ENCODE measurements around the gene CFI. TPM values are rescaled to one million over a fixed set of nuclear protein-coding genes. Genes with fewer than 3 reads are reported as not detected.

Gene CFI
- total RNA-seq (2022) (0.19 TPM in 1 of 2 replicates, not detected in the other), Bru-seq, nascent RNA (not detected), BruChase-seq, experiment 1, labeled RNA remaining after a 2-hour chase (percentile 25 among the genes with signal in this experiment), BruChase-seq, experiment 2, labeled RNA remaining after a 6-hour chase (percentile 25 among the genes with signal in this experiment)
- long read RNA-seq = 0 reads

- no peak within 1 kb of the TSS for H3K27ac Mint-ChIP-seq (ENCODE audit: unreplicated experiment)
Measured at GRCh38 chr4:109801895-109802319, at the start of gene CFI. Gene CFI, minus strand, starts transcription at chr4:109801999. Its CDS starts 28 bp downstream, at chr4:109801971.

GRCh38 chr4:109850601-109851000, 48.8 kb upstream of the CFI start:
- Mint-ChIP-seq H3K4me1 (ENCODE audit: low read depth, unreplicated experiment) (peaks cover 11% of the 10 kb centered on the region), H3K4me3 (ENCODE audit: unreplicated experiment) (no peak overlapping the region), H3K36me3 (ENCODE audit: insufficient read depth, unreplicated experiment) (no peaks in the 10 kb centered on the region), H3K27ac (ENCODE audit: unreplicated experiment) (no peak overlapping the region), H3K27me3 (ENCODE audit: insufficient read depth, unreplicated experiment) (no peaks in the 10 kb centered on the region), H3K9me3 (ENCODE audit: unreplicated experiment) (no peaks in the 10 kb centered on the region)
- no peaks in the 10 kb centered on the region for H3K27me3 ChIP-seq (replicated peaks; ENCODE audit: control insufficient read depth, insufficient read depth, low read length)
- no TSS peak for BruUV-seq (replicated peaks)
- DNase-seq = no peak
- no peaks in the 10 kb centered on the region for H3K36me3 ChIP-seq (ENCODE audit: control insufficient read depth, insufficient read depth, low read length)
- H3K9me3 ChIP-seq = no peaks in the 10 kb centered on the region
- 0 out of 2 replicates have a peak, but pooled peaks cover 7% of the 10 kb centered on the region for H3K4me1 ChIP-seq
- TF ChIP-seq, protein P1, sequence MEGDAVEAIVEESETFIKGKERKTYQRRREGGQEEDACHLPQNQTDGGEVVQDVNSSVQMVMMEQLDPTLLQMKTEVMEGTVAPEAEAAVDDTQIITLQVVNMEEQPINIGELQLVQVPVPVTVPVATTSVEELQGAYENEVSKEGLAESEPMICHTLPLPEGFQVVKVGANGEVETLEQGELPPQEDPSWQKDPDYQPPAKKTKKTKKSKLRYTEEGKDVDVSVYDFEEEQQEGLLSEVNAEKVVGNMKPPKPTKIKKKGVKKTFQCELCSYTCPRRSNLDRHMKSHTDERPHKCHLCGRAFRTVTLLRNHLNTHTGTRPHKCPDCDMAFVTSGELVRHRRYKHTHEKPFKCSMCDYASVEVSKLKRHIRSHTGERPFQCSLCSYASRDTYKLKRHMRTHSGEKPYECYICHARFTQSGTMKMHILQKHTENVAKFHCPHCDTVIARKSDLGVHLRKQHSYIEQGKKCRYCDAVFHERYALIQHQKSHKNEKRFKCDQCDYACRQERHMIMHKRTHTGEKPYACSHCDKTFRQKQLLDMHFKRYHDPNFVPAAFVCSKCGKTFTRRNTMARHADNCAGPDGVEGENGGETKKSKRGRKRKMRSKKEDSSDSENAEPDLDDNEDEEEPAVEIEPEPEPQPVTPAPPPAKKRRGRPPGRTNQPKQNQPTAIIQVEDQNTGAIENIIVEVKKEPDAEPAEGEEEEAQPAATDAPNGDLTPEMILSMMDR (IDR thresholded peaks at IDR 0.05; ENCODE audit: insufficient read depth in 1 of 2, low read depth in 1 of 2, low read length in 1 of 2, severe bottlenecking in 1 of 2, unreplicated experiment in 1 of 2) = no peak
- POLR2A ChIA-PET = no interaction called here
- H3K4me3 ChIP-seq (ENCODE audit: low read depth, low read length) = no peak overlapping the region
- CTCF ChIA-PET = no interaction called here
- intact Hi-C loops (cut with micrococcal nuclease; ENCODE audit: unreplicated experiment) = no loop called here

More at GRCh38 chr4:109801895-109802319, at the start of gene CFI:
- Histone ChIP-seq H3K9me3 (no peaks in the 10 kb centered on the region), H3K4me1 (no peaks in the 10 kb centered on the region), H3K4me3 (ENCODE audit: low read depth, low read length) (no peak within 1 kb of the TSS), H3K27me3 (replicated peaks; ENCODE audit: control insufficient read depth, insufficient read depth, low read length) (no peaks in the 10 kb centered on the region), H3K36me3 (ENCODE audit: control insufficient read depth, insufficient read depth, low read length) (no peaks in the 10 kb centered on the region)
- Mint-ChIP-seq H3K4me3 (ENCODE audit: unreplicated experiment) (no peak within 1 kb of the TSS), H3K27me3 (ENCODE audit: insufficient read depth, unreplicated experiment) (peaks cover 10% of the 10 kb centered on the region), H3K36me3 (ENCODE audit: insufficient read depth, unreplicated experiment) (no peaks in the 10 kb centered on the region), H3K9me3 (ENCODE audit: unreplicated experiment) (no peaks in the 10 kb centered on the region), H3K4me1 (ENCODE audit: low read depth, unreplicated experiment) (no peaks in the 10 kb centered on the region)
- no peak for DNase-seq
- ChIA-PET POLR2A (interaction anchor here (0.9 kb wide), 1 partner anchor 13 kb away, joined by 4 read pairs; no protein-coding TSS in a partner anchor), CTCF (no interaction called here)
- no TSS peak for BruUV-seq (replicated peaks)
- TF ChIP-seq, protein P1 (IDR thresholded peaks at IDR 0.05; ENCODE audit: insufficient read depth in 1 of 2, low read depth in 1 of 2, low read length in 1 of 2, severe bottlenecking in 1 of 2, unreplicated experiment in 1 of 2) = no peak
- intact Hi-C loops (cut with micrococcal nuclease; ENCODE audit: unreplicated experiment) = loop anchor here (10.0 kb wide), 1 partner anchor 237 kb away; the partner anchor contains the start of gene MCUB

- TF ChIP-seq, protein P1 (IDR thresholded peaks at IDR 0.05; ENCODE audit: insufficient read depth in 1 of 2, low read depth in 1 of 2, low read length in 1 of 2, severe bottlenecking in 1 of 2, unreplicated experiment in 1 of 2) = no peak
- Histone ChIP-seq H3K27me3 (replicated peaks; ENCODE audit: control insufficient read depth, insufficient read depth, low read length) (no peaks in the 10 kb centered on the region), H3K4me1 (0 out of 2 replicates have a peak, but pooled peaks cover 7% of the 10 kb centered on the region), H3K4me3 (ENCODE audit: low read depth, low read length) (no peak overlapping the region), H3K9me3 (no peaks in the 10 kb centered on the region), H3K36me3 (ENCODE audit: control insufficient read depth, insufficient read depth, low read length) (no peaks in the 10 kb centered on the region)
- peaks cover 11% of the 10 kb centered on the region for H3K4me1 Mint-ChIP-seq (ENCODE audit: low read depth, unreplicated experiment)
- no peaks in the 10 kb centered on the region for H3K36me3 Mint-ChIP-seq (ENCODE audit: insufficient read depth, unreplicated experiment)
- ChIA-PET POLR2A (no interaction called here), CTCF (no interaction called here)
- no TSS peak for BruUV-seq (replicated peaks)
- H3K9me3 Mint-ChIP-seq (ENCODE audit: unreplicated experiment) = no peaks in the 10 kb centered on the region
- no peaks in the 10 kb centered on the region for H3K27me3 Mint-ChIP-seq (ENCODE audit: insufficient read depth, unreplicated experiment)
- DNase-seq = no peak
- H3K4me3 Mint-ChIP-seq (ENCODE audit: unreplicated experiment) = no peak overlapping the region
- intact Hi-C loops (cut with micrococcal nuclease; ENCODE audit: unreplicated experiment) = no loop called here
- H3K27ac Mint-ChIP-seq (ENCODE audit: unreplicated experiment) = no peak overlapping the region
Measured at GRCh38 chr4:109848501-109848900, 46.7 kb upstream of the CFI start.
